WTC11 (cell line): ENCODE measurements around the gene GJA3. TPM values are rescaled to one million over a fixed set of nuclear protein-coding genes. Genes with fewer than 3 reads are reported as not detected.

Experiments
- ATAC-seq: fragments of 200-7000 bp; cut with Tn5 transposase; 2 replicates; pipeline ENCODE4 v1.10.0; 2021; ENCODE audit warnings: mild to moderate bottlenecking, moderate library complexity
- CTCF ChIA-PET: fragments of 300-600 bp; sonication (Branson Sonifier 250); formaldehyde crosslinking; loops from one replicate; lab custom pipeline; 2021; ENCODE audit warnings: antibody characterized with exemption; lab: Charles Lee
- POLR2A ChIA-PET: fragments of 350-600 bp; sonication (Branson Sonifier 250); formaldehyde crosslinking; loops from one replicate; lab custom pipeline; 2021; ENCODE audit warnings: antibody characterized with exemption; lab: Charles Lee
- DNase-seq: peaks from one replicate; pipeline ENCODE4 v3.0.0; 2021; ENCODE audit warnings: low spot score
- H3K27ac Mint-ChIP-seq: 2 replicates; pipeline ENCODE4 v1.8.0; 2021; ENCODE audit warnings: mixed read lengths
- H3K27me3 Mint-ChIP-seq: 2 replicates; pipeline ENCODE4 v1.8.0; 2021; ENCODE audit warnings: low read depth, mild to moderate bottlenecking, moderate library complexity, mixed read lengths
- H3K36me3 Mint-ChIP-seq: 2 replicates; pipeline ENCODE4 v1.8.0; 2021; ENCODE audit warnings: mixed read lengths
- H3K4me1 Mint-ChIP-seq: 2 replicates; pipeline ENCODE4 v1.8.0; 2022; ENCODE audit warnings: mixed read lengths
- H3K4me3 Mint-ChIP-seq: 2 replicates; pipeline ENCODE4 v1.8.0; 2021; ENCODE audit warnings: mild to moderate bottlenecking, moderate library complexity, mixed read lengths
- H3K9me3 Mint-ChIP-seq: 2 replicates; pipeline ENCODE4 v1.8.0; 2021; ENCODE audit warnings: mixed read lengths
- CREB1 ChIP-seq: sonication (generic); formaldehyde crosslinking; IDR thresholded peaks from 2 replicates; pipeline ENCODE4 v1.8.0; 2023; ENCODE audit warnings: mild to moderate bottlenecking, missing genetic modification reagents
- CREM ChIP-seq: sonication (generic); formaldehyde crosslinking; IDR thresholded peaks from 2 replicates; pipeline ENCODE4 v1.8.1; 2022; ENCODE audit warnings: mild to moderate bottlenecking, missing genetic modification reagents, moderate library complexity
- ESRRA ChIP-seq: sonication (generic); formaldehyde crosslinking; IDR thresholded peaks from 2 replicates; pipeline ENCODE4 v1.8.1; 2022; ENCODE audit warnings: mild to moderate bottlenecking, missing genetic modification reagents, borderline replicate concordance
- FOXP1 ChIP-seq: sonication (generic); formaldehyde crosslinking; IDR thresholded peaks from 2 replicates; pipeline ENCODE4 v1.8.0; 2022; ENCODE audit warnings: missing genetic modification reagents, mild to moderate bottlenecking, moderate library complexity, borderline replicate concordance
- NFATC4 ChIP-seq: fragments of 250-450 bp; sonication (Bioruptor Pico); IDR thresholded peaks from 2 replicates; pipeline ENCODE4 v1.9.0; 2021; ENCODE audit warnings: mild to moderate bottlenecking
- NR2C2 ChIP-seq: sonication (generic); formaldehyde crosslinking; IDR thresholded peaks from 2 replicates; pipeline ENCODE4 v1.8.0; 2022; ENCODE audit warnings: mild to moderate bottlenecking, missing genetic modification reagents
- OVOL2 ChIP-seq: fragments of 250-450 bp; sonication (Bioruptor Pico); IDR thresholded peaks from 2 replicates; pipeline ENCODE4 v1.9.0; 2021; ENCODE audit warnings: mild to moderate bottlenecking, borderline replicate concordance
- PRRX2 ChIP-seq: fragments of 250-450 bp; sonication (Bioruptor Pico); IDR thresholded peaks from 2 replicates; pipeline ENCODE4 v1.8.0; 2021; ENCODE audit warnings: mild to moderate bottlenecking
- TEAD1 ChIP-seq: sonication (generic); formaldehyde crosslinking; IDR thresholded peaks from 2 replicates; pipeline ENCODE4 v1.8.0; 2022; ENCODE audit warnings: mild to moderate bottlenecking, missing genetic modification reagents
- ZNF219 ChIP-seq: sonication (generic); formaldehyde crosslinking; IDR thresholded peaks from 2 replicates; pipeline ENCODE4 v1.8.0; 2023; ENCODE audit warnings: missing genetic modification reagents, mild to moderate bottlenecking, borderline replicate concordance
- total RNA-seq: library from RNA; stranded (reverse); gene quantifications from 3 replicates; pipeline ENCODE4 v1.2.3, GENCODE V29; 2021
- TF ChIP-seq, protein P1 (sequence below): sonication (generic); formaldehyde crosslinking; IDR thresholded peaks from 2 replicates; pipeline ENCODE4 v1.8.1; 2022; ENCODE audit warnings: low read depth, missing genetic modification reagents, borderline replicate concordance
- TF ChIP-seq, protein P2 (sequence below): sonication (generic); formaldehyde crosslinking; IDR thresholded peaks from 2 replicates; pipeline ENCODE4 v1.8.1; 2023; ENCODE audit warnings: mild to moderate bottlenecking, moderate library complexity, missing genetic modification reagents
- TF ChIP-seq, protein P3 (sequence below): sonication (generic); formaldehyde crosslinking; IDR thresholded peaks from 2 replicates; pipeline ENCODE4 v1.8.1; 2023; ENCODE audit warnings: mild to moderate bottlenecking, missing genetic modification reagents, moderate library complexity
- TF ChIP-seq, protein P4 (sequence below): fragments of 250-450 bp; sonication (Bioruptor Pico); IDR thresholded peaks from 2 replicates; pipeline ENCODE4 v1.9.0; 2021; ENCODE audit warnings: mild to moderate bottlenecking, borderline replicate concordance
- TF ChIP-seq, protein P5 (sequence below): sonication (generic); formaldehyde crosslinking; IDR thresholded peaks from 2 replicates; pipeline ENCODE4 v1.8.0; 2023; ENCODE audit warnings: mild to moderate bottlenecking, missing genetic modification reagents
- TF ChIP-seq, protein P6 (sequence below): sonication (generic); formaldehyde crosslinking; IDR thresholded peaks from 2 replicates; pipeline ENCODE4 v1.8.1; 2023; ENCODE audit warnings: mild to moderate bottlenecking, missing genetic modification reagents
- TF ChIP-seq, protein P7 (sequence below): sonication (generic); formaldehyde crosslinking; conservative IDR thresholded peaks from 2 replicates; pipeline ENCODE4 v1.8.1; 2022; ENCODE audit warnings: mild to moderate bottlenecking, missing genetic modification reagents
- TF ChIP-seq, protein P8 (sequence below): sonication (generic); formaldehyde crosslinking; IDR thresholded peaks from 2 replicates; pipeline ENCODE4 v1.8.1; 2023; ENCODE audit warnings: mild to moderate bottlenecking, missing genetic modification reagents
- TF ChIP-seq, protein P9 (sequence below): fragments of 250-450 bp; sonication (Bioruptor Pico); IDR thresholded peaks from 2 replicates; pipeline ENCODE4 v1.9.0; 2021; ENCODE audit warnings: moderate library complexity, mild to moderate bottlenecking, inconsistent platforms, borderline replicate concordance
- TF ChIP-seq, protein P10 (sequence below): sonication (generic); formaldehyde crosslinking; IDR thresholded peaks from 2 replicates; pipeline ENCODE4 v1.8.0; 2023; ENCODE audit warnings: missing genetic modification reagents

The GJA3 gene
- total RNA-seq, 1 experiment from 2014 or later, result 0.48 TPM

DNA sequence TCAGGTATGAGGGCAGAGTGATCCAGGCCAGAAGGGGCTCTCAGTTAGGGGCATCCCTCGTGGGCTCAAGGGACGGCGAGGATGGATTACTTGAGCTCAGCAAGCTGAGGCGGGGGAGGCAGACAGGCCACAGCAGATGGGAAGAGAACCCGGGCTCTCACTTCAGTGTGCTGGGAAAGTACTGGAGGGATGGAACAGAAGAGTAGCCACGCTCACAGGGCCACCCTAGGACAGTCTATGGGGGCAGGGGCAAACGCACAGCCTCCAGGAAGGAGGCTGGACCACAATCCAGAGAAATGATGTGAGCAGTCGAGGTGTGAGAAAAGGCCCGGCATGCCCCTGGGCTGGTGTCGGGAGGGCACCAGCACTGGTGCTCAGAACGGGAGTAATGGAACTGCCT, 9.2 kb downstream of the GJA3 start (continued):
- TF ChIP-seq, protein P1, sequence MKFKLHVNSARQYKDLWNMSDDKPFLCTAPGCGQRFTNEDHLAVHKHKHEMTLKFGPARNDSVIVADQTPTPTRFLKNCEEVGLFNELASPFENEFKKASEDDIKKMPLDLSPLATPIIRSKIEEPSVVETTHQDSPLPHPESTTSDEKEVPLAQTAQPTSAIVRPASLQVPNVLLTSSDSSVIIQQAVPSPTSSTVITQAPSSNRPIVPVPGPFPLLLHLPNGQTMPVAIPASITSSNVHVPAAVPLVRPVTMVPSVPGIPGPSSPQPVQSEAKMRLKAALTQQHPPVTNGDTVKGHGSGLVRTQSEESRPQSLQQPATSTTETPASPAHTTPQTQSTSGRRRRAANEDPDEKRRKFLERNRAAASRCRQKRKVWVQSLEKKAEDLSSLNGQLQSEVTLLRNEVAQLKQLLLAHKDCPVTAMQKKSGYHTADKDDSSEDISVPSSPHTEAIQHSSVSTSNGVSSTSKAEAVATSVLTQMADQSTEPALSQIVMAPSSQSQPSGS (CRISPR knock-in tag), result no peak
- no peak for TF ChIP-seq FOXP1 (CRISPR knock-in tag)
- TF ChIP-seq PRRX2, result no peak
- no peak for TF ChIP-seq ESRRA
- TF ChIP-seq, protein P2, sequence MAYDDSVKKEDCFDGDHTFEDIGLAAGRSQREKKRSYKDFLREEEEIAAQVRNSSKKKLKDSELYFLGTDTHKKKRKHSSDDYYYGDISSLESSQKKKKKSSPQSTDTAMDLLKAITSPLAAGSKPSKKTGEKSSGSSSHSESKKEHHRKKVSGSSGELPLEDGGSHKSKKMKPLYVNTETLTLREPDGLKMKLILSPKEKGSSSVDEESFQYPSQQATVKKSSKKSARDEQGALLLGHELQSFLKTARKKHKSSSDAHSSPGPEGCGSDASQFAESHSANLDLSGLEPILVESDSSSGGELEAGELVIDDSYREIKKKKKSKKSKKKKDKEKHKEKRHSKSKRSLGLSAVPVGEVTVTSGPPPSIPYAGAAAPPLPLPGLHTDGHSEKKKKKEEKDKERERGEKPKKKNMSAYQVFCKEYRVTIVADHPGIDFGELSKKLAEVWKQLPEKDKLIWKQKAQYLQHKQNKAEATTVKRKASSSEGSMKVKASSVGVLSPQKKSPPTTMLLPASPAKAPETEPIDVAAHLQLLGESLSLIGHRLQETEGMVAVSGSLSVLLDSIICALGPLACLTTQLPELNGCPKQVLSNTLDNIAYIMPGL, result no peak
- TF ChIP-seq OVOL2 (CRISPR knock-in tag), result no peak
- TF ChIP-seq NR2C2 (CRISPR knock-in tag), result no peak
- TF ChIP-seq, protein P3, sequence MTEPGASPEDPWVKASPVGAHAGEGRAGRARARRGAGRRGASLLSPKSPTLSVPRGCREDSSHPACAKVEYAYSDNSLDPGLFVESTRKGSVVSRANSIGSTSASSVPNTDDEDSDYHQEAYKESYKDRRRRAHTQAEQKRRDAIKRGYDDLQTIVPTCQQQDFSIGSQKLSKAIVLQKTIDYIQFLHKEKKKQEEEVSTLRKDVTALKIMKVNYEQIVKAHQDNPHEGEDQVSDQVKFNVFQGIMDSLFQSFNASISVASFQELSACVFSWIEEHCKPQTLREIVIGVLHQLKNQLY, result no peak
- TF ChIP-seq, protein P4, sequence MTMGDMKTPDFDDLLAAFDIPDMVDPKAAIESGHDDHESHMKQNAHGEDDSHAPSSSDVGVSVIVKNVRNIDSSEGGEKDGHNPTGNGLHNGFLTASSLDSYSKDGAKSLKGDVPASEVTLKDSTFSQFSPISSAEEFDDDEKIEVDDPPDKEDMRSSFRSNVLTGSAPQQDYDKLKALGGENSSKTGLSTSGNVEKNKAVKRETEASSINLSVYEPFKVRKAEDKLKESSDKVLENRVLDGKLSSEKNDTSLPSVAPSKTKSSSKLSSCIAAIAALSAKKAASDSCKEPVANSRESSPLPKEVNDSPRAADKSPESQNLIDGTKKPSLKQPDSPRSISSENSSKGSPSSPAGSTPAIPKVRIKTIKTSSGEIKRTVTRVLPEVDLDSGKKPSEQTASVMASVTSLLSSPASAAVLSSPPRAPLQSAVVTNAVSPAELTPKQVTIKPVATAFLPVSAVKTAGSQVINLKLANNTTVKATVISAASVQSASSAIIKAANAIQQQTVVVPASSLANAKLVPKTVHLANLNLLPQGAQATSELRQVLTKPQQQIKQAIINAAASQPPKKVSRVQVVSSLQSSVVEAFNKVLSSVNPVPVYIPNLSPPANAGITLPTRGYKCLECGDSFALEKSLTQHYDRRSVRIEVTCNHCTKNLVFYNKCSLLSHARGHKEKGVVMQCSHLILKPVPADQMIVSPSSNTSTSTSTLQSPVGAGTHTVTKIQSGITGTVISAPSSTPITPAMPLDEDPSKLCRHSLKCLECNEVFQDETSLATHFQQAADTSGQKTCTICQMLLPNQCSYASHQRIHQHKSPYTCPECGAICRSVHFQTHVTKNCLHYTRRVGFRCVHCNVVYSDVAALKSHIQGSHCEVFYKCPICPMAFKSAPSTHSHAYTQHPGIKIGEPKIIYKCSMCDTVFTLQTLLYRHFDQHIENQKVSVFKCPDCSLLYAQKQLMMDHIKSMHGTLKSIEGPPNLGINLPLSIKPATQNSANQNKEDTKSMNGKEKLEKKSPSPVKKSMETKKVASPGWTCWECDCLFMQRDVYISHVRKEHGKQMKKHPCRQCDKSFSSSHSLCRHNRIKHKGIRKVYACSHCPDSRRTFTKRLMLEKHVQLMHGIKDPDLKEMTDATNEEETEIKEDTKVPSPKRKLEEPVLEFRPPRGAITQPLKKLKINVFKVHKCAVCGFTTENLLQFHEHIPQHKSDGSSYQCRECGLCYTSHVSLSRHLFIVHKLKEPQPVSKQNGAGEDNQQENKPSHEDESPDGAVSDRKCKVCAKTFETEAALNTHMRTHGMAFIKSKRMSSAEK (CRISPR knock-in tag), result no peak

DNA sequence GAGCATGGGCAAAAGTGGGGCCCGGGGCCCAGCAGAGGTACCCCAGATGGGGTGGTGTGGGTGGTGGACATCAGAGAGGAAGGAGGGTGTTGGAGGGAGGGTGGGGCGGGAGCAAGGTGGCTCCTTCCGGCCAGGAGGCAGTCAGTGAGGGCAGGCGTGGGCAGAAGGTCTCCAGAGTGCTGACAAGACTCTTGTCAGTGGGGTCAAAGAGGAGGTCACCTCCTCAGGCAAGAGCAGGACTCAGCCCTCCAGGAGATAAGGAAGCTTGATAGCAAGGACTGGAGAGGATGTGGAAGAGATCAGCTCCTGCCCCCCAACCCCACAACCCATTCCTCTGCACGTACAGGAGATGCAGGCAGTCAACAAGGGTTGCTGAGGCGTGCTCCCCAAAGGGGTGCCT, 9.8 kb downstream of the GJA3 start:
- Mint-ChIP-seq H3K27me3 (peaks cover 8% of the 10 kb centered on the region; the same call in 1 of the 2 replicates), H3K9me3 (no peaks in the 10 kb centered on the region), H3K4me1 (peaks cover 13% of the 10 kb centered on the region), H3K36me3 (no peaks in the 10 kb centered on the region), H3K27ac (no peak overlapping the region), H3K4me3 (no peak overlapping the region)
- POLR2A ChIA-PET, result no interaction called here
- DNase-seq (no peak), ATAC-seq (no peak)
- CTCF ChIA-PET, result interaction anchor here (0.6 kb wide), 1 partner anchor 23 kb away, joined by 3 read pairs; no protein-coding TSS in a partner anchor
- TF ChIP-seq CREM (CRISPR knock-in tag) (no peak), TEAD1 (CRISPR knock-in tag) (no peak), ZNF219 (no peak), NFATC4 (no peak), CREB1 (CRISPR knock-in tag) (no peak)
- TF ChIP-seq, protein P5, sequence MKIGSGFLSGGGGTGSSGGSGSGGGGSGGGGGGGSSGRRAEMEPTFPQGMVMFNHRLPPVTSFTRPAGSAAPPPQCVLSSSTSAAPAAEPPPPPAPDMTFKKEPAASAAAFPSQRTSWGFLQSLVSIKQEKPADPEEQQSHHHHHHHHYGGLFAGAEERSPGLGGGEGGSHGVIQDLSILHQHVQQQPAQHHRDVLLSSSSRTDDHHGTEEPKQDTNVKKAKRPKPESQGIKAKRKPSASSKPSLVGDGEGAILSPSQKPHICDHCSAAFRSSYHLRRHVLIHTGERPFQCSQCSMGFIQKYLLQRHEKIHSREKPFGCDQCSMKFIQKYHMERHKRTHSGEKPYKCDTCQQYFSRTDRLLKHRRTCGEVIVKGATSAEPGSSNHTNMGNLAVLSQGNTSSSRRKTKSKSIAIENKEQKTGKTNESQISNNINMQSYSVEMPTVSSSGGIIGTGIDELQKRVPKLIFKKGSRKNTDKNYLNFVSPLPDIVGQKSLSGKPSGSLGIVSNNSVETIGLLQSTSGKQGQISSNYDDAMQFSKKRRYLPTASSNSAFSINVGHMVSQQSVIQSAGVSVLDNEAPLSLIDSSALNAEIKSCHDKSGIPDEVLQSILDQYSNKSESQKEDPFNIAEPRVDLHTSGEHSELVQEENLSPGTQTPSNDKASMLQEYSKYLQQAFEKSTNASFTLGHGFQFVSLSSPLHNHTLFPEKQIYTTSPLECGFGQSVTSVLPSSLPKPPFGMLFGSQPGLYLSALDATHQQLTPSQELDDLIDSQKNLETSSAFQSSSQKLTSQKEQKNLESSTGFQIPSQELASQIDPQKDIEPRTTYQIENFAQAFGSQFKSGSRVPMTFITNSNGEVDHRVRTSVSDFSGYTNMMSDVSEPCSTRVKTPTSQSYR (CRISPR knock-in tag), result no peak
- TF ChIP-seq, protein P6, sequence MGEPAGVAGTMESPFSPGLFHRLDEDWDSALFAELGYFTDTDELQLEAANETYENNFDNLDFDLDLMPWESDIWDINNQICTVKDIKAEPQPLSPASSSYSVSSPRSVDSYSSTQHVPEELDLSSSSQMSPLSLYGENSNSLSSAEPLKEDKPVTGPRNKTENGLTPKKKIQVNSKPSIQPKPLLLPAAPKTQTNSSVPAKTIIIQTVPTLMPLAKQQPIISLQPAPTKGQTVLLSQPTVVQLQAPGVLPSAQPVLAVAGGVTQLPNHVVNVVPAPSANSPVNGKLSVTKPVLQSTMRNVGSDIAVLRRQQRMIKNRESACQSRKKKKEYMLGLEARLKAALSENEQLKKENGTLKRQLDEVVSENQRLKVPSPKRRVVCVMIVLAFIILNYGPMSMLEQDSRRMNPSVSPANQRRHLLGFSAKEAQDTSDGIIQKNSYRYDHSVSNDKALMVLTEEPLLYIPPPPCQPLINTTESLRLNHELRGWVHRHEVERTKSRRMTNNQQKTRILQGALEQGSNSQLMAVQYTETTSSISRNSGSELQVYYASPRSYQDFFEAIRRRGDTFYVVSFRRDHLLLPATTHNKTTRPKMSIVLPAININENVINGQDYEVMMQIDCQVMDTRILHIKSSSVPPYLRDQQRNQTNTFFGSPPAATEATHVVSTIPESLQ (CRISPR knock-in tag), result no peak
- TF ChIP-seq, protein P7, sequence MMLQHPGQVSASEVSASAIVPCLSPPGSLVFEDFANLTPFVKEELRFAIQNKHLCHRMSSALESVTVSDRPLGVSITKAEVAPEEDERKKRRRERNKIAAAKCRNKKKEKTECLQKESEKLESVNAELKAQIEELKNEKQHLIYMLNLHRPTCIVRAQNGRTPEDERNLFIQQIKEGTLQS (CRISPR knock-in tag), result no peak
- TF ChIP-seq, protein P8, sequence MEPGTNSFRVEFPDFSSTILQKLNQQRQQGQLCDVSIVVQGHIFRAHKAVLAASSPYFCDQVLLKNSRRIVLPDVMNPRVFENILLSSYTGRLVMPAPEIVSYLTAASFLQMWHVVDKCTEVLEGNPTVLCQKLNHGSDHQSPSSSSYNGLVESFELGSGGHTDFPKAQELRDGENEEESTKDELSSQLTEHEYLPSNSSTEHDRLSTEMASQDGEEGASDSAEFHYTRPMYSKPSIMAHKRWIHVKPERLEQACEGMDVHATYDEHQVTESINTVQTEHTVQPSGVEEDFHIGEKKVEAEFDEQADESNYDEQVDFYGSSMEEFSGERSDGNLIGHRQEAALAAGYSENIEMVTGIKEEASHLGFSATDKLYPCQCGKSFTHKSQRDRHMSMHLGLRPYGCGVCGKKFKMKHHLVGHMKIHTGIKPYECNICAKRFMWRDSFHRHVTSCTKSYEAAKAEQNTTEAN (CRISPR knock-in tag), result no peak
- TF ChIP-seq, protein P9, sequence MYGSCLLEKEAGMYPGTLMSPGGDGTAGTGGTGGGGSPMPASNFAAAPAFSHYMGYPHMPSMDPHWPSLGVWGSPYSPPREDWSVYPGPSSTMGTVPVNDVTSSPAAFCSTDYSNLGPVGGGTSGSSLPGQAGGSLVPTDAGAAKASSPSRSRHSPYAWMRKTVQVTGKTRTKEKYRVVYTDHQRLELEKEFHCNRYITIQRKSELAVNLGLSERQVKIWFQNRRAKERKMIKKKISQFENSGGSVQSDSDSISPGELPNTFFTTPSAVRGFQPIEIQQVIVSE (CRISPR knock-in tag), result no peak
- TF ChIP-seq, protein P10, sequence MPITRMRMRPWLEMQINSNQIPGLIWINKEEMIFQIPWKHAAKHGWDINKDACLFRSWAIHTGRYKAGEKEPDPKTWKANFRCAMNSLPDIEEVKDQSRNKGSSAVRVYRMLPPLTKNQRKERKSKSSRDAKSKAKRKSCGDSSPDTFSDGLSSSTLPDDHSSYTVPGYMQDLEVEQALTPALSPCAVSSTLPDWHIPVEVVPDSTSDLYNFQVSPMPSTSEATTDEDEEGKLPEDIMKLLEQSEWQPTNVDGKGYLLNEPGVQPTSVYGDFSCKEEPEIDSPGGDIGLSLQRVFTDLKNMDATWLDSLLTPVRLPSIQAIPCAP, result no peak
